GM18861 (cell line): ENCODE results near the gene SMOC1.

Experiments used
- ATAC-seq: cut with Tn5 transposase; IDR thresholded peaks from one replicate; pipeline ENCODE4 v1.9.1; 2021; ENCODE audit not compliant: unreplicated experiment

SMOC1 gene

GRCh38 chr14:69938751-69939150 is 59.5 kb downstream of the SMOC1 start:
- ATAC-seq, result no peak

- no peak for ATAC-seq
Measured at GRCh38 chr14:69941768-69942742, 62.8 kb downstream of the SMOC1 start.

- ATAC-seq, result no peak
Measured at GRCh38 chr14:69943084-69943780, 64.0 kb downstream of the SMOC1 start.

DNA sequence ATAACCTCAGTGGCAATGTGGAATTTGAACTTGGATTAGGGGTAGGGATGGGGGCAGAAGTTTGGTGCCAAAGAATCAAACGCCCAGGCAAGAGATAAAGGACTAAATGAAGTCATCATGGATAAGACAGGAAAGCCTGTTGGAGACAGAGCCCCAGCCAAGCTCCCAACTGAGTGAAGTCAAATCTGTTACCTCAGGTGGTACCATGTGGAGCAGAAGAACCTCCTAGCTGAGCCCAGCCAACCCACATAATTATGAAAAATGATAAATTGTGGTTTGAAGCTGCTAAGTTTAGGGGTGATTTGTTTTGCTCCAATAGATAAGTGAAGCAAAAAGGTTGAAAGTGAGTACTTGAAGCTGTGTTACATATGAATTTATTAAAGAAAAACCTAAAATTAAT is 66.1 kb downstream of the SMOC1 start:
- no peak for ATAC-seq

DNA sequence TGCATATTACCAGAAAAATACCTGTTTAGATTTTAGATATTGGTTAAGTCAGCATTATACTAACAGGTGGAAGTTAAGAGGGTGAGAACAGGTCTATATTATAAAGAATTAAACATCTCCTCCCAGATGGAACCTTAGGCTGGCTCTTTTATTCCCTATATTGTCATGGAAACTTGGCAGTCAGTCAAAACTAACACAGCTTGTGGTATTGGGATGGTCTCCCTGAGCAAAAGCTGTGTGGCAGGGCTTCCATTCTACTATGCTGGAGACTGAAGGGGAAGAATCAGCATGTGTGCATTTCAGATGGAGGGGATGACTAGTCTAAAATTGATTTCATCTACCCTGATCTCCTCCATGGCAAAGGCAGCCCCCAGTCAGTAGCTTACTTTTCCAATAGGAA is 66.7 kb downstream of the SMOC1 start:
- no peak for ATAC-seq

DNA sequence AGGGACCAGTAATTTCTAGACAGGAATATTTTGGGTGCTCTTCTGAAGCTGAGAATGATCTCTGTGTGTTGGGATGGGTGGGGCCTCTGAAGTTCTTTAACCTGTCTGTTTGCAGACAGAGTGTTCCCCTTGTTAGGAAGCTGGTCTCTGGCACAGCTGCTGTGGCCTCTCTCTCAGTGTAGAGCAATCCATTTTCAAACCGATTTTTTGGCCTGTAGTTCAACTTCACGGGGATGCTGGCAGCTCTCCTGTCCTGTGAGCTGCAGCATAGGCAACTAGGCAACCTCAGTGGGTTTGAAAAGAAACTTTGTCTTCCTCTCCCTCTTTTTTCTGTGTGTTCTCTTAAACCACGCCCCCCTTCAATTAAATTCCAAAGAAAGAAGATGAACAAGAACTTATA is 69.1 kb downstream of the SMOC1 start:
- no peak for ATAC-seq

- ATAC-seq, result no peak
Measured at GRCh38 chr14:69951263-69951662, 72.0 kb downstream of the SMOC1 start.

DNA sequence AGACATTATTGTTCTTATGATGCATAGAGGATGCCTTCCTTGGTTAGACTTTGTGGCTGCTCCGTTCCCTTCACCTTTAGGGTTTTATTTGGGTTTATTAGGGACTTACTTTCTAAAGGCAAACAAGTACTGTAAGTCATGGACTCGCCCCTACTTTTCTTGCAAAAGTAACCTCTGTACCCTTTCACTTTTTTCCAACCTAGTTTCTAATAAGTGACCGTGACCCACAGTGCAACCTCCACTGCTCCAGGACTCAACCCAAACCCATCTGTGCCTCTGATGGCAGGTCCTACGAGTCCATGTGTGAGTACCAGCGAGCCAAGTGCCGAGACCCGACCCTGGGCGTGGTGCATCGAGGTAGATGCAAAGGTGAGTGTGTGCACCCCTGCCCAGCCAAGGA is 72.7 kb downstream of the SMOC1 start:
- ATAC-seq, result no peak

DNA sequence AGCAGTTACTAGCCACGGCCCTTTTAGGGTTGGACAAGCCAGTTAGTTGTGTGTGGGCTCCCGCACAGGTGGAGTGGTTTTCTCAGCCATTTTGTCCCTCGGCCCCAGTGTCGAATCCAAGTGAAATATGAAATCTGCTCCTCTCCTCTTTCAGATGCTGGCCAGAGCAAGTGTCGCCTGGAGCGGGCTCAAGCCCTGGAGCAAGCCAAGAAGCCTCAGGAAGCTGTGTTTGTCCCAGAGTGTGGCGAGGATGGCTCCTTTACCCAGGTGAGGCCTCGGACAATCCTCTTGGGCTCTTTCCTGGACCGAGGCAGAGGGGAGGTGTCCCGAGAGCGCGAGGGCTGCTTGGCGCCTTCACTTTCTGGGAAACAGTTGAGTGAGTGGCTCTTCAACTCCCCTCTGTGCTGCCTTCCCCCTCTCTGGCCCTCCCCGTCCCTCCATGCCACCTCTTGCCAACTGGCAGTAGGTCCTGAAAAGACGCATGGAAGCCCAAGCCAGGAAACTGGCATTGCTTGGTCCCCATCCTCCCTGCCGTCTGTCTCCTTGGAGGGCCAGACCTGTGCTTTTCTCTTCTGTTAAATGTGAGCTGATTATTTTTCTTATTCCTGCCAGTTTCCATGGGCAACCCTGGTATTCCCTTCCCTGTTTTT is 74.2 kb downstream of the SMOC1 start:
- ATAC-seq, result no peak

DNA sequence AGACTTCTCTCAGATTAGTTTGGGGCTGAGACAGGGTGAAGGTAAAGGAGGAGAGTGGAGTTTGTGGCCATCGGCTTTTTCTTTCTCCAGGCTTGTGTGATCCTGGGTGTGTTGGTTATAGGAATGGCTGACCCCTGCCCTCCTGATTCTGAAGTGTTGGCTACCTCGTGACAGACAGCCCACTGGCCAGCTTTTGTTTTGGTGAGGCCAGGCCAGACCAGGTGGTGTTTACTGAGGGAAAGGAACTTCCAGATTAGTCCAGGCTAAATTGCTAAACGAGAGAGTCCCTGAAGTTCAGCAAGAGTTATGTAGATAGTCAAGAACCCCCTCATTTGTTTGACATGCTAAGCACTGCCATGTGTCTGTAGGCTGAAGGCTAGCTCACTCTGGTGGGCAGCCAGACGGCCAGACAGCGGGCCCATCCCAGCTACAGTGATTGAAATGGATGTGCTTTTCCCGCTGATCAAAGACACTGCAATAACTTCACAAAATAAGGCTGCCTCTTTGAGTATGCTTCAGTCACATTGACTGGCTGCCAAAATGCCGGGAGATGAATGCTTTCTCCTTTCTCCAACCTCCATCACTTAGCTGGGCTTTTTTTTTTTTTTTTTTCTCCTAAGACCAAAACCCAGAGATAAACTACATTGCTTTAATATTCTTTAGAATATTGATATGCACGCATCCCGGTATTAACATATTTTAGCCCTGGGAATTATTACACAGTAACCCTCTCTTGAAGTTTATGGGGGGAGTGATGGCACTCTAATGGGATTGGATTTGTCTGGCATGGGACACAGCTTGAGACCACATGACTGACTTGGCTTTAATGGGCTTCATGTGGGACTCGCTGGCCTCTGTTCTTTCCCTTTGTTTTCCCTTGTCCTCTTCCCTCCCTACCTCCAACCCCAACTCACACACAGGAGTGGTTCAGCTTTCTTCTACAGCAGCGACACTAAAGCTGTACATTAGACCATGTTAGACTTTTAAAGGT is 76.9 kb downstream of the SMOC1 start:
- ATAC-seq, result no peak

DNA sequence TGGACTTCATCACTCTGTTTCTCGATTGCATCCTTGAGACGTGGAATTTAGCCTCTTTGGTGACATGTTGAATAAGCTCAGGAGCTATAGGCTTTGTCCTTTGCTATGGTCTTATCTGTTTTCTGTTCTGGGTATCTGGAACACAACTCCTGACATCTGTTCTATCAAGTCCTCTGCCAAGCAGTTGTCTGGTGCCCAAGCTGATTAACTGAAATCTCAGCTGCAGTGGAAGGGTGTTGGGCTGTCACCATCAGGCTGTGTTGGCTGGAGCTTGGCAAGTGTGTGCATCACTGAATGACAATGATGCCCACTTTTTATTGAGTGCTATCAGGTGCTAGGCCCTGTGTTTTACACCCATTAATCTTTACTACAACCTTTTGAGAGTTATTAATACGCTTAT is 77.8 kb downstream of the SMOC1 start:
- no peak for ATAC-seq

- no peak for ATAC-seq
Measured at GRCh38 chr14:69957986-69958385, 78.8 kb downstream of the SMOC1 start.

DNA sequence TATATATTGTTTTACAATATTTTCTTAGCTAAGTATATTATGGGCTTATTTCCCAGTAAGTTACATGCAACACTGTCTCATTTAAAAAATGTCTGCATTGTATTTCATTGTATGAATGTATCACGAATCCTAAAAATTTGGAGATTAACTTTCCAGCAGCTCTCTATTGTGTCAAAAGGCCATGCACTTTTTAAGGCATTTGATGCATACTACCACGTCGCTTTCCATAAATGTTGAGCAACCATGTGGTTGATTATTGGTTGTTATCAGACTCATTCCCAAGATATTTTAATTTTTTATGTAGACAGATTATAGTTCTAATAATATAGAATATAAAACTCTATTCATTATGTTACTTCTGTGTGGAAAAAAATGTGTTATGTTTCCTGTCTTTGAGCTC is 79.9 kb downstream of the SMOC1 start:
- ATAC-seq, result no peak

DNA sequence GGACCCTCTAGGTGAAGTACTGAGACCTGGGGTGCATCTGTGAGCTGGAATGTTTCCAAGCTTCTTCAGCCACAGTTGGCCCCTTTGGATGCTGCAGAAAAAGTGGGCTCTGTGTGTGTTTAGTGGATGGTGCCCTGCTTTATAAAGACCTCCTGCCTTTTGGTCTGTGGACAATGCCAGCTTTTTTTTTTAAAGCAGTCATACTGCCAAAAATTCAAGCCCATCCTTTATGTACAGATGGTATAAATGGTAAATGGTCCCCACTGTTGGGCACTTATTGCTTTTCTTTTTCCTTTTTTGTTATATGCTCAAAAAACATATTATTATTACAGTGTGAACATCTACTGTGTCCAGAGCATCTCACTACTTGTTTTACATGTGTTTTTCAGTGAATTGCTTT is 81.1 kb downstream of the SMOC1 start:
- no peak for ATAC-seq

- no peak for ATAC-seq
Measured at GRCh38 chr14:69963966-69964365, 84.8 kb downstream of the SMOC1 start.

- ATAC-seq, result no peak
Measured at GRCh38 chr14:69964841-69965240, 85.6 kb downstream of the SMOC1 start.

GRCh38 chr14:69968132-69968531 is 88.9 kb downstream of the SMOC1 start:
- no peak for ATAC-seq

DNA sequence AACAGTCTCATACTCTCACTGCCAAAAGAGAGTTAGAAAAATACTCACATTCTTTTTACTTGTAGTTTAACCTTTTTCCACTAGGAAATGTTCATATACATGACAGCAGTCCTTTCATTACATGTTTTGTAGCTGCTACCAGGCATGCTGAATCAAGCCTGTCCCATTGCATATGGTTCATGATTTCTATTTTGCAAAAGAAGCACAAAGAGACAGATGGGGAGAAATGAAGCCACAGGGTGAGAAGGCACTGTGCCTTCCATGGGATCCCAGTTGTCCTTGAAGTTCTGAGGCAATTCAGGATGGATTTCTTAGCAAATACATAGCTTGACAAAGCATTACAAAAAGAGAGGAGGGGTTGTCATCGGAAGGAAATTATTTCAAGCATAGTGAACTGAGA is 89.5 kb downstream of the SMOC1 start:
- ATAC-seq, result no peak

DNA sequence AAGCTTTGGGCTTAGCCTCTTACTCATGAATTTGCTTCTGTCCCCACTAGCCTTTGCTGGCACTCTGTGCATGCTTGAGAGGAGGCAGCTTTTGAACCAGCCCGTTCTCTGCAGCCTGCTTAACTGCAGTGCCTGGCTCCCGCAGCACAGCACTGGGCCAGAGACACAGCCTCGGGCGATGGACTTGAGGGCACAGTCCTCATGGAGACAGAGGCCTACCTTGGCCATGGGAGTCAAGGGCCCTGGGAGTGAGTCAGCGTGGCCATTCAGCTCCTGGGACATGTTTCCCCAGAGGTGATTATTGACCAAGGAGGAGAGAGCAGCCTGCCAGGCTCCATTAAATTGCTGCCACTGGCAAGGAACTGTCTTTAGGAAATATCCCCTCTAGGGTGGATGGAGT is 93.5 kb downstream of the SMOC1 start:
- no peak for ATAC-seq

DNA sequence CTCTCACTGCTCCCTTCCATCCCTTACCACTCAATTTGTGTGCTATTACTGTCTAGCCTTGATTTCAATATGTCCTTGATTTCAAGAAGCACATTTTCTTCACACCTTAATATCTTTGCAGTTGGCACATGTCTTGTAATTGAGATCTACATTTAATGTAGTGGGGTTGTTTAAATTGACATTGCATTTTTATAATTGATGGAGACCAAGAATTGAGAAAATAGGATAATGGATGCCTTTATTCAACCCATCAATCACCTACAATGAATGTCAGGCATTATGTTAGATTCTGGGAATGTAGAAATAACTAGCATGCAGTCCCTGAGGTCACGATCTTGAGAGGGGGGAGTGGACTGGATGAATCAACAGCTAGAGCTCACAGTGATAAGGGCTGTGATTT is 94.6 kb downstream of the SMOC1 start:
- no peak for ATAC-seq

GRCh38 chr14:69979882-69980281 is 100.7 kb downstream of the SMOC1 start:
- no peak for ATAC-seq
